ENCODE measurements around the gene PDE11A.

DNA sequence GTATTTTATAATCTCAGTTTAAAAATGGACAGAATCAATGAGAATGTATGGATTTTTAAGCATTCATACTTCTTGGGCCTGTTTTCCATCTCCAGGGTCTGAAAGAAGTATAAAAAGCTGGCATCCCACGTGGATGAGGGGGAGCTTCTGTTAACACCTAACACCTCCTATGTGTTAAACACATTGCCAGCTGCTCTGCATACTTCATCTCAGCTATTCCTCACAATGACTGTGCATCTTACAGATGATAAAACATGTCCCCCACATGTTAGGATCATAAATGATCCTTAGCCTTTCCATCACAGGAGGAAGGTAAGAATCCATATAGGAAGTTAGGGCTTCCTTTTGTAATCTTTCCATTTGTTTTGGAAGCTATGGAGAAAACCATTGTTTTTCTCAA, 440.9 kb downstream of the PDE11A start:
- TF ChIP-seq, protein P1, sequence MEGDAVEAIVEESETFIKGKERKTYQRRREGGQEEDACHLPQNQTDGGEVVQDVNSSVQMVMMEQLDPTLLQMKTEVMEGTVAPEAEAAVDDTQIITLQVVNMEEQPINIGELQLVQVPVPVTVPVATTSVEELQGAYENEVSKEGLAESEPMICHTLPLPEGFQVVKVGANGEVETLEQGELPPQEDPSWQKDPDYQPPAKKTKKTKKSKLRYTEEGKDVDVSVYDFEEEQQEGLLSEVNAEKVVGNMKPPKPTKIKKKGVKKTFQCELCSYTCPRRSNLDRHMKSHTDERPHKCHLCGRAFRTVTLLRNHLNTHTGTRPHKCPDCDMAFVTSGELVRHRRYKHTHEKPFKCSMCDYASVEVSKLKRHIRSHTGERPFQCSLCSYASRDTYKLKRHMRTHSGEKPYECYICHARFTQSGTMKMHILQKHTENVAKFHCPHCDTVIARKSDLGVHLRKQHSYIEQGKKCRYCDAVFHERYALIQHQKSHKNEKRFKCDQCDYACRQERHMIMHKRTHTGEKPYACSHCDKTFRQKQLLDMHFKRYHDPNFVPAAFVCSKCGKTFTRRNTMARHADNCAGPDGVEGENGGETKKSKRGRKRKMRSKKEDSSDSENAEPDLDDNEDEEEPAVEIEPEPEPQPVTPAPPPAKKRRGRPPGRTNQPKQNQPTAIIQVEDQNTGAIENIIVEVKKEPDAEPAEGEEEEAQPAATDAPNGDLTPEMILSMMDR (IDR thresholded peaks at IDR 0.05) = no peak
- TF ChIP-seq POLR2A (IDR thresholded peaks at IDR 0.05) = no peak
